Muscle layer of colon (tissue), 2 donors: ENCODE results near the gene TBL3.
"Not testable (repeated sequence)": the region's sequence is repeated elsewhere in the genome, so short reads cannot be mapped to it uniquely, and the experiment has no call there.

Experiments used
- H3K27ac ChIP-seq: one replicate; pipeline ENCODE4 v1.7.0; 2013; ENCODE audit warnings: low read depth, mild to moderate bottlenecking, low read length, moderate library complexity
- H3K27me3 ChIP-seq, 2 donors: one replicate each; pipeline ENCODE4 v1.7.0; 2013; ENCODE audit warnings: low read length in 2 of 2, mild to moderate bottlenecking in 2 of 2; ENCODE audit not compliant: insufficient read depth in 2 of 2, control insufficient read depth in 1 of 2
- H3K36me3 ChIP-seq: one replicate; pipeline ENCODE4 v1.7.0; 2013; ENCODE audit warnings: mild to moderate bottlenecking, low read length; ENCODE audit not compliant: insufficient read depth
- H3K4me1 ChIP-seq: one replicate; pipeline ENCODE4 v1.7.0; 2013; ENCODE audit warnings: mild to moderate bottlenecking, low read length; ENCODE audit not compliant: insufficient read depth
- H3K4me3 ChIP-seq, 2 donors: one replicate each; pipeline ENCODE4 v1.7.0; 2013; ENCODE audit warnings: low read length in 2 of 2, low read depth in 1 of 2, mild to moderate bottlenecking in 1 of 2, moderate library complexity in 1 of 2
- H3K9ac ChIP-seq: one replicate; pipeline ENCODE4 v1.7.0; 2013; ENCODE audit warnings: low read length
- H3K9me3 ChIP-seq: one replicate; pipeline ENCODE4 v1.7.0; 2013; ENCODE audit warnings: mild to moderate bottlenecking, low read length
- donor health status: abdominal sarcoma.
- donor health status: Adenocarcinoma of cecum.

Gene TBL3

DNA sequence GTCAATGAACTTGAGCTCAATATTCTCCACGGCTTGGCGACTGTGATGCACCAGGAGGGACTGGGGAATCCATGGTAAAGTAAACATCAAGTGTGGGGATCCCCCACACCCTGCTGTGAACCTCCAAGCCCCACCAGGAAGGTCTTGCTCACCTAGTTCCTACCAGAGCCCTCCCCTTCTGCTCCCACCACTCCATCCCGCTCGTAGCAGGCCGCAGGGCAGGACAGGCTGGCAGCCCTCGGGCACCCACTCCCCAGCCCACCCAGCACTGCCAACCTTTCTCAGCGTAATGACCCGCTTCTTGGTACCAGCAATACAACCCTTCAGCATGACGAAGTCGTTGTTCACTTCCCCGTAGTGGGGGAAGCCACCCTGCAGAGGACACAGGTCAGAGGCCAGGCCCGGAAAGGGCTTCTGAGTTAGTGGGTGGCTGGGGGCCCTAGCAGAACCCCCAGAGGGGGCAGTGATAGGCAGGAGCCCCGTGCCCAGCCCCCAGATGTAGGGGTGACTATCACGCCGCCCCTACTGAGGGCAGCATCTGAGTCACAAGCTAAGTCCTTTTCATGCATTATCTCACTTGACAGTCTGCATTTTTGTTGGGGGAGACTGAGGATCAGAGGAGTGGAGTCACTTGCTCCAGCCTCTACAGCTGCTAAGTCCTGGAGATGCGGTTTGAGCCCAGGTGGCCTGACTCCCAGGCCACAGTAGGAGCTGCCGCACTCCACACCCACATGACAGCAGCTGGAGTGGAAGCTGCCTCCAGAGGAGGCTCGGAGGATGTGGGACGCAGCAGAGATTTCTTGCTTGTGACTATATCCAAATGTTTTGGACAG lies 26.1 kb upstream of the TBL3 start:
- H3K9ac ChIP-seq = no peak overlapping the region
- no peaks in the 10 kb centered on the region for H3K9me3 ChIP-seq
- H3K4me1 ChIP-seq = peaks cover 14% of the 10 kb centered on the region
- H3K4me3 ChIP-seq = no peak overlapping the region
- H3K27ac ChIP-seq = no peak overlapping the region
- H3K27me3 ChIP-seq = no peaks in the 10 kb centered on the region
- H3K36me3 ChIP-seq = peaks cover 3% of the 10 kb centered on the region

GRCh38 chr16:1946495-1947368 lies 25.1 kb upstream of the TBL3 start:
- Histone ChIP-seq H3K36me3 (no peaks in the 10 kb centered on the region), H3K4me3 (no peak overlapping the region), H3K27me3 (no peaks in the 10 kb centered on the region), H3K27ac (no peak overlapping the region), H3K4me1 (peaks cover 9% of the 10 kb centered on the region), H3K9me3 (no peaks in the 10 kb centered on the region), H3K9ac (no peak overlapping the region)

- no peaks in the 10 kb centered on the region for H3K36me3 ChIP-seq
- peaks cover 3% of the 10 kb centered on the region for H3K4me1 ChIP-seq
- H3K27ac ChIP-seq = no peak overlapping the region
- H3K9ac ChIP-seq = no peak overlapping the region
- no peaks in the 10 kb centered on the region for H3K9me3 ChIP-seq
- no peak overlapping the region for H3K4me3 ChIP-seq
- no peaks in the 10 kb centered on the region for H3K27me3 ChIP-seq
These were observed 24.5 kb upstream of the TBL3 start for GRCh38 chr16:1947369-1947670.

DNA sequence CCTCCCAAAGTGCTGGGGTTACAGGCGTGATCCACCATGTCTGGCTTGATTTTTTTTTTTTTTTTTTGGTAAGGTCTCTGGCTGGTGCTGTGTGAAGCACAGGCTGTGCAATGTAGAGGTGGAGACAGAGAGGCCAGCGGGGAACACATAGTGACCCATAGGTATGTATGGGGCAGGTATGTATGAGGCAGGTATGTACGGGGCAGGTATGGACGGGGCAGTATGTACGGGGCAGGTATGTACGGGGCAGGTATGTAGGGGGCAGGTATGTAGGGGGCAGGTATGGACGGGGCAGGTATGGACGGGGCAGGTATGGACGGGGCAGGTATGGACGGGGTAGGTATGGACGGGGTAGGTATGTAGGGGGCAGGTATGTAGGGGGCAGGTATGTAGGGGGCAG lies 22.3 kb upstream of the TBL3 start:
- Histone ChIP-seq H3K9me3 (no peaks in the 10 kb centered on the region), H3K36me3 (no peaks in the 10 kb centered on the region), H3K9ac (no peak overlapping the region), H3K27me3 (no peaks in the 10 kb centered on the region), H3K4me1 (no peaks in the 10 kb centered on the region), H3K27ac (no peak overlapping the region), H3K4me3 (no peak overlapping the region)

DNA sequence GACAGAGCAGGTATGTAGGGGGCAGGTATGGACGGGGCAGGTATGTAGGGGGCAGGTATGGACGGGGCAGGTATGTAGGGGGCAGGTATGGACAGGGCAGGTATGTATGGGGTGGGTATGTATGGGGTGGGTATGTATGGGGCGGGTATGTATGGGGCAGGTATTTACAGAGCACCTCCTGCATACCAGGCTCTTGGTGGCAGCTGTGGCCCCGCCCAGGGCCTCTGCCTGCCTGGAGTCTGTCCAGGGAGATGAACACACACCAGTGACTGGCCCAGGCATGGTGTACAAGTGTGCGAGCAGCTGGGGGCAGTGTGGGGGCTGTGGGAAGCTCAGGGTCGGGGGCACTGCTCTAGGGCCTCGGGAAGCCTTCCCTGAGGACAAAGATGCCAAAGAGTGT lies 21.8 kb upstream of the TBL3 start:
- no peak overlapping the region for H3K4me3 ChIP-seq
- H3K9ac ChIP-seq = no peak overlapping the region

DNA sequence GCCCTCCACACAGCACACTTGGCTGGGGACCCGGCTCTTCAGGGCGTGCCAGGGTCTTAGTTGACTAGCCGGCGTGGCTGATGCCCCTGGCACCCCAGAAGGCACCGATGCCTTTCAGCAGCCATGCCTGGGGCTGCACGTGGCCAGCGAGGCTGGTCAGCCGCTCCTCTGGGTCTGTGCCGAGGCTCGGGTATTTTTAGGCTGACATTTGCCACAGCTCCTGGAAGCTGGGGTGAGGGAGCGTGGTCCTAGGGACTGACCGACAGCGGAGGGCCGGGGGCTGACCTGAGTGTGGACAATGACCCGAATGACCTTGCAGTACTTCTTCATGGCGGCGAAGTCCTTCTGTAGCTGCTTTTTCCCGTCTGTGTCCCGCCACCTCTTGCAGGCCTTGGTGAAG lies 21.3 kb upstream of the TBL3 start:
- Histone ChIP-seq H3K27me3 (no peaks in the 10 kb centered on the region), H3K27ac (no peak overlapping the region), H3K4me1 (no peaks in the 10 kb centered on the region), H3K4me3 (no peak overlapping the region), H3K9ac (no peak overlapping the region), H3K9me3 (no peaks in the 10 kb centered on the region), H3K36me3 (no peaks in the 10 kb centered on the region)

More for the DNA sequence above, 21.8 kb upstream of the TBL3 start:
- H3K4me1 ChIP-seq = no peaks in the 10 kb centered on the region
- H3K27ac ChIP-seq = no peak overlapping the region
- H3K36me3 ChIP-seq = no peaks in the 10 kb centered on the region
- no peaks in the 10 kb centered on the region for H3K27me3 ChIP-seq
- no peaks in the 10 kb centered on the region for H3K9me3 ChIP-seq

DNA sequence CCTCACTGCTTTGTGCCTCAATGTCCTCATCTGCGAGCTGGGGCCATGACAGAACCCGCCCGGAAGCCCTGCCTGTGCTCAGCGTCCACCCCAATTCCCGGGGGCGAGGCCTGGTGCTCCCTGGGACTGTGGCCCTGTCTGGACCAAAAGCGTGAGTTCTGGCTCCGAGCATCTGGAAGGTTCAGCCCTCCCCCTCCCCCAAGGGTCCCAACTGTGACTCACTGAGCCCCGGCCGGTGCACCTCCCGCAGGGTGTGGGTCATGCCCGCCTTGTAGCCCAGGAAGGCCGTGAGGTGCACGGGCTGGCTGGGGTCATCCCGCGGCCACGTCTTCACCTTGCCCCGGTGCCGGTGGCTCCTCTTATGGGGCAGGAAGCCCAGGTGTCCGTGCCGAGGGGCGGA lies 18.1 kb upstream of the TBL3 start:
- Histone ChIP-seq H3K4me3 (no peak overlapping the region), H3K27me3 (no peaks in the 10 kb centered on the region), H3K27ac (no peak overlapping the region), H3K9me3 (no peaks in the 10 kb centered on the region), H3K36me3 (no peaks in the 10 kb centered on the region), H3K9ac (no peak overlapping the region), H3K4me1 (peaks cover 1% of the 10 kb centered on the region)

DNA sequence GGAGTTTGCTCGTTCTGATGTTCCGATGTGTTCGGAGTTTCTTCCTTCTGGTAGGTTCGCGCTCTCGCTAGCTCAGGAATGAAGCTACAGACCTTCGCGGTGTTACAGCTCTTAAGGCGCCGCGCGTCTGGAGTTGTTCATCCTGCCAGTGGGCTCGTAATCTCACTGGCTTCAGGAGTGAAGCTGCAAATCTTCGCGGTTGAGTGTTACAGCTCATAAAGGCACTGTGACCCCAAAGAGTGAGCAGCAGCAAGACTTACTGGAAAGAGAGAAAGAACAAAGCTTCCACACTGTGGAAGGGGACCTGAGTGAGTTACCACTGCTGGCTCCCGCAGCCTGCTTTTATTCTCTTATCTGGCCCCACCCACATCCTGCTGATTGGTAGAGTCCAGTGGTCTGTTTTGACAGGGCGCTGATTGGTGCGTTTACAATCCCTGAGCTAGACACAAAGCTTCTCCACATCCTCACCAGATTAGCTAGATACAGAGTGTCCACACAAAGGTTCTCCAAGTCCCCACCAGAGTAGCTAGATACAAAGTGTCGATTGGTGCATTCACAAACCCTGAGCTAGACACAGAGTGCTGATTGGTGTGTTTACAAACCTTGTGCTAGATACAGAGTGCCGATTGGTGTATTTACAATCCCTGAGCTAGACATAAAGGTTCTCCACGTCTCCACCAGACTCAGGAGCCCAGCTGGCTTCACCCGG lies 14.3 kb upstream of the TBL3 start:
- H3K9ac ChIP-seq, H3K9me3 ChIP-seq, H3K27ac ChIP-seq, H3K27me3 ChIP-seq, H3K4me3 ChIP-seq: not testable (repeated sequence)
- H3K4me1 ChIP-seq = peaks cover 15% of the 10 kb centered on the region
- peaks cover 19% of the 10 kb centered on the region for H3K36me3 ChIP-seq

GRCh38 chr16:1958143-1958491 lies 13.7 kb upstream of the TBL3 start:
- H3K27ac ChIP-seq, H3K9me3 ChIP-seq, H3K9ac ChIP-seq, H3K4me3 ChIP-seq, H3K27me3 ChIP-seq: not testable (repeated sequence)
- Histone ChIP-seq H3K36me3 (peaks cover 24% of the 10 kb centered on the region), H3K4me1 (peaks cover 15% of the 10 kb centered on the region)

- Histone ChIP-seq H3K4me3 (peak overlapping the region; percentile 70 to 79), H3K4me1 (peaks cover 21% of the 10 kb centered on the region), H3K9me3 (no peaks in the 10 kb centered on the region), H3K36me3 (peaks cover 31% of the 10 kb centered on the region), H3K27me3 (no peaks in the 10 kb centered on the region), H3K9ac (no peak overlapping the region), H3K27ac (peak overlapping the region; percentile 86)
These were observed 13.1 kb upstream of the TBL3 start for GRCh38 chr16:1958715-1959268.
